H1 (cell line): Measurements from ENCODE around the gene ABI2. TPM values are rescaled to one million over a fixed set of nuclear protein-coding genes. Genes with fewer than 3 reads are reported as not detected.

Experiments
- CTCF ChIA-PET: fragments of 300-600 bp; sonication (Branson Sonifier 250); formaldehyde crosslinking; loops from one replicate; lab custom pipeline; 2021; ENCODE audit not compliant: partially characterized antibody; lab: Charles Lee
- POLR2A ChIA-PET: fragments of 300-600 bp; sonication (Branson Sonifier 250); formaldehyde crosslinking; loops from one replicate; lab custom pipeline; 2021; ENCODE audit warnings: inconsistent platforms; ENCODE audit not compliant: partially characterized antibody; lab: Charles Lee
- DNase-seq, 2 experiments: peaks; one replicate each; pipeline versions ENCODE4 v3.0.0 to v3.0.0-alpha.2; 2010 to 2022; ENCODE audit warnings: low spot score in 2 of 2, low read depth in 1 of 2, mixed read lengths in 1 of 2
- FAIRE-seq: peaks from 2 replicates; lab custom pipeline; 2011; peaks lifted over from hg19 to GRCh38; lab: Jason Lieb, UNC
- H2AFZ ChIP-seq: 2 replicates; pipeline ENCODE4 v1.8.1; 2012; ENCODE audit warnings: low read length, inconsistent platforms
- H2AK5ac ChIP-seq: 2 replicates; pipeline ENCODE4 v1.6.1; 2013; ENCODE audit warnings: low read depth, low read length
- H2BK120ac ChIP-seq: replicated peaks from 2 replicates; pipeline ENCODE3; 2013; ENCODE audit warnings: low read depth, low read length, inconsistent platforms
- H2BK12ac ChIP-seq: 2 replicates; pipeline ENCODE4 v1.6.1; 2013; ENCODE audit warnings: low read depth, low read length
- H2BK15ac ChIP-seq: 2 replicates; pipeline ENCODE4 v1.6.1; 2013; ENCODE audit warnings: low read length
- H2BK20ac ChIP-seq: 2 replicates; pipeline ENCODE4 v1.6.1; 2013; ENCODE audit warnings: low read length
- H2BK5ac ChIP-seq: 2 replicates; pipeline ENCODE4 v1.6.1; 2013; ENCODE audit warnings: low read depth, low read length
- H3K14ac ChIP-seq: 2 replicates; pipeline ENCODE4 v1.6.1; 2013; ENCODE audit warnings: inconsistent platforms; ENCODE audit not compliant: insufficient read length
- H3K18ac ChIP-seq: 2 replicates; pipeline ENCODE4 v1.6.1; 2013; ENCODE audit warnings: low read length; ENCODE audit errors: extremely low read depth
- H3K23ac ChIP-seq: 2 replicates; pipeline ENCODE4 v1.6.1; 2013; ENCODE audit warnings: inconsistent platforms; ENCODE audit not compliant: insufficient read length
- H3K23me2 ChIP-seq: 2 replicates; pipeline ENCODE4 v1.6.1; 2013; ENCODE audit warnings: low read depth, low read length
- H3K27ac ChIP-seq: 2 replicates; pipeline ENCODE4 v1.6.1; 2011; ENCODE audit warnings: low read depth, low read length, inconsistent platforms
- H3K27me3 ChIP-seq, 4 experiments: replicated peaks in 1 of 4; 1 replicate in 1 of 4; 2 replicates in 3 of 4; pipeline versions ENCODE4 v1.6.1 to v1.8.1; 2011 to 2013; ENCODE audit warnings: low read length in 3 of 4, mild to moderate bottlenecking in 3 of 4, inconsistent platforms in 2 of 4, mixed read lengths in 2 of 4, moderate library complexity in 1 of 4; ENCODE audit not compliant: control insufficient read depth in 3 of 4, insufficient read depth in 3 of 4; ENCODE audit errors: extremely low read depth in 1 of 4
- H3K36me3 ChIP-seq, 4 experiments: 2 replicates each; pipeline versions ENCODE4 v1.6.1 to v1.8.1; 2011 to 2013; ENCODE audit warnings: mild to moderate bottlenecking in 4 of 4, low read length in 3 of 4, moderate library complexity in 2 of 4, control low read depth in 1 of 4, inconsistent platforms in 1 of 4; ENCODE audit not compliant: insufficient read depth in 4 of 4, control insufficient read depth in 2 of 4
- H3K4ac ChIP-seq: replicated peaks from 2 replicates; pipeline ENCODE3; 2013; ENCODE audit warnings: low read length, low read depth, mixed read lengths, inconsistent platforms; ENCODE audit not compliant: insufficient read length
- H3K4me1 ChIP-seq, 4 experiments: replicated peaks in 1 of 4; 1 replicate in 1 of 4; 2 replicates in 3 of 4; pipeline versions ENCODE4 v1.6.1 to v1.8.1; 2011 to 2013; ENCODE audit warnings: low read length in 3 of 4, inconsistent platforms in 2 of 4, mixed read lengths in 1 of 4; ENCODE audit not compliant: insufficient read depth in 4 of 4, control insufficient read depth in 3 of 4
- H3K4me2 ChIP-seq, 2 experiments: 2 replicates each; pipeline versions ENCODE4 v1.6.1 to v1.8.1; 2011 to 2013; ENCODE audit warnings: low read depth in 2 of 2, low read length in 2 of 2, control low read depth in 1 of 2, inconsistent platforms in 1 of 2, mild to moderate bottlenecking in 1 of 2; ENCODE audit not compliant: insufficient read depth in 1 of 2
- H3K4me3 ChIP-seq, 4 experiments: fragments of 200-600, 300-600 bp in 1 of 4; sonication (generic), shearing (Covaris generic), sonication (Bioruptor Twin) in 1 of 4; 2 replicates each; pipeline versions ENCODE4 v1.5.1 to v1.8.1; 2011 to 2016; ENCODE audit warnings: low read length in 4 of 4, low read depth in 3 of 4, control low read depth in 2 of 4, inconsistent platforms in 2 of 4, mild to moderate bottlenecking in 2 of 4, mixed read lengths in 1 of 4, moderate library complexity in 1 of 4; ENCODE audit not compliant: insufficient read depth in 2 of 4; ENCODE audit errors: extremely low read depth in 1 of 4
- H3K56ac ChIP-seq: replicated peaks from 2 replicates; pipeline ENCODE3; 2013; ENCODE audit warnings: low read depth, mild to moderate bottlenecking, mixed read lengths, low read length, inconsistent platforms; ENCODE audit not compliant: insufficient read length
- H3K79me1 ChIP-seq: 2 replicates; pipeline ENCODE4 v1.6.1; 2013; ENCODE audit warnings: low read depth, low read length, control low read depth
- H3K79me2 ChIP-seq, 2 experiments: 2 replicates each; pipeline versions ENCODE4 v1.6.1 to v1.8.1; 2012 to 2013; ENCODE audit warnings: low read length in 2 of 2, mild to moderate bottlenecking in 2 of 2, inconsistent platforms in 1 of 2; ENCODE audit not compliant: insufficient read depth in 2 of 2, control insufficient read depth in 1 of 2
- H3K9ac ChIP-seq, 4 experiments: replicated peaks in 1 of 4; 1 replicate in 1 of 4; 2 replicates in 3 of 4; pipeline versions ENCODE4 v1.6.1 to v1.8.1; 2011 to 2013; ENCODE audit warnings: low read depth in 3 of 4, low read length in 3 of 4, control low read depth in 2 of 4, mild to moderate bottlenecking in 2 of 4, moderate library complexity in 2 of 4, inconsistent platforms in 1 of 4; ENCODE audit errors: extremely low read depth in 1 of 4
- H3K9me3 ChIP-seq, 2 experiments: 2 replicates each; pipeline versions ENCODE4 v1.6.1 to v1.8.1; 2012 to 2013; ENCODE audit warnings: mild to moderate bottlenecking in 2 of 2, moderate library complexity in 2 of 2, control low read depth in 1 of 2, inconsistent platforms in 1 of 2, low read depth in 1 of 2, low read length in 1 of 2, mixed read lengths in 1 of 2; ENCODE audit not compliant: insufficient read depth in 2 of 2
- H4K20me1 ChIP-seq, 2 experiments: replicated peaks in 1 of 2; 2 replicates each; pipeline versions ENCODE3 to v1.8.1; 2011 to 2013; ENCODE audit warnings: inconsistent platforms in 2 of 2, low read length in 2 of 2, mild to moderate bottlenecking in 1 of 2; ENCODE audit not compliant: insufficient read depth in 2 of 2, control insufficient read depth in 1 of 2
- H4K5ac ChIP-seq: 2 replicates; pipeline ENCODE4 v1.6.1; 2013; ENCODE audit warnings: low read length, low read depth, mixed read lengths, inconsistent platforms; ENCODE audit not compliant: insufficient read length
- H4K8ac ChIP-seq: 2 replicates; pipeline ENCODE4 v1.8.0; 2013; ENCODE audit warnings: mild to moderate bottlenecking, moderate library complexity, low read length, inconsistent platforms; ENCODE audit not compliant: insufficient read depth; ENCODE audit errors: extremely low read depth
- H4K91ac ChIP-seq: replicated peaks from 2 replicates; pipeline ENCODE3; 2013; ENCODE audit warnings: low read length, mixed read lengths, inconsistent platforms; ENCODE audit not compliant: insufficient read length
- ATF2 ChIP-seq: IDR thresholded peaks from 2 replicates; pipeline ENCODE4 v1.6.1; 2012; ENCODE audit warnings: low read length, inconsistent platforms
- KDM1A ChIP-seq: fragments of 200-600, 300-600 bp; sonication (generic); IDR thresholded peaks from 2 replicates; pipeline ENCODE4 v1.7.1; 2016; ENCODE audit warnings: mild to moderate bottlenecking, low read length, borderline replicate concordance
- POU5F1 ChIP-seq: IDR thresholded peaks from 2 replicates; pipeline ENCODE4 v1.6.1; 2011; ENCODE audit warnings: low read depth, mild to moderate bottlenecking, low read length, moderate library complexity
- RNF2 ChIP-seq: fragments of 200-900, 300-1000 bp; sonication (generic); IDR thresholded peaks from 2 replicates; pipeline ENCODE4 v1.7.1; 2016; ENCODE audit warnings: borderline replicate concordance, low read depth, mild to moderate bottlenecking, antibody characterized with exemption, low read length; ENCODE audit not compliant: poor library complexity, severe bottlenecking; ENCODE audit errors: missing control alignments
- SP1 ChIP-seq: IDR thresholded peaks from 2 replicates; pipeline ENCODE4 v1.6.1; 2011; ENCODE audit warnings: low read depth, low read length
- TAF1 ChIP-seq: IDR thresholded peaks from 2 replicates; pipeline ENCODE4 v1.6.1; 2011; ENCODE audit warnings: mild to moderate bottlenecking, low read depth, low read length
- WGBS, 2 experiments: shearing (Covaris generic) in 1 of 2; methylation state at CpG; one replicate each; pipeline versions ENCODE4 v1.1.6 to v1.1.7; 2013 to 2015; ENCODE audit warnings: low lambda C conversion rate in 2 of 2, mixed read lengths in 2 of 2, inconsistent platforms in 1 of 2, low coverage in 1 of 2, missing lambda C conversion rate in 1 of 2; ENCODE audit not compliant: insufficient replicate concordance in 2 of 2, insufficient coverage in 1 of 2, insufficient read length in 1 of 2; ENCODE audit errors: extremely low coverage in 1 of 2, missing lambda C conversion rate in 1 of 2; 5-methylcytosine and 5-hydroxymethylcytosine counted together
- polyA plus RNA-seq, 7 experiments: library from polyadenylated mRNA; depleted of rRNA in 3 of 7; stranded (reverse) in 5 of 7; unstranded in 2 of 7; fragments of >200 nt in 5 of 7; fragments of 200-250 nt in 2 of 7; gene quantifications; 1 replicate in 5 of 7; 2 replicates in 1 of 7; 4 replicates in 1 of 7; pipeline versions ENCODE4 v1.2.1 to v1.2.3, GENCODE V29; 2011 to 2013; ENCODE audit warnings: missing spikeins in 2 of 7, mixed read lengths in 2 of 7
- total RNA-seq: library from RNA; stranded (reverse); fragmentation: NEBNext Ultra II Directional; extraction: Animal tissue kit (Norgen Biotek cat#: 25700); gene quantifications from 2 replicates; pipeline ENCODE4 v1.2.1, GENCODE V29; 2021

Gene ABI2
- total and polyA plus RNA-seq, 2 of the 8 experiments (the other 6 are each of a cell fraction or from before 2014, with no cell fraction given), result 62.3 to 118 TPM

DNA sequence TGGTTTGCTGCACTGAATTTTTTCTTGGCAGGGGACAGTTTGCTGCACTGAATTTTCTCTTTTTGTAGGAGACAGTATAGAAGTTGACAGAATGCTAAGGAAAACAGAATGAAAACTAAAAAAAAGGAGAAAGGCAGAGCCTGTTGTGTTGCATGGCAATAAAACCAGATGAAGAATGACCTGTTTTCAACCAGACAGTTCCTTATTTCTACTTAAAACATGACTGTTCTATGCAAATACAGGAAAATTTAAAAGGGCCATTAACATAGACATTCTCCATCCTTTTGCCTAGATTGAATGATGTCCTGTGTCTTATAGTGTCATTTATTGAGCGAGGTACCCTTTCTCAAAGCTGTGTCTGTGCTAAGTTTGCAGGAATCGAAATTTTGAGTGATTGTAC is 33.3 kb downstream of the ABI2 start:
- H3K79me2 ChIP-seq, result peaks cover 0 to 80% of the 10 kb centered on the region in 2 experiments; a peak in 3 of 4 replicates
- no peak overlapping the region for H4K8ac ChIP-seq
- H2BK5ac ChIP-seq, result no peak overlapping the region
- H3K4ac ChIP-seq, result no peak overlapping the region
- H3K23me2 ChIP-seq, result no peaks in the 10 kb centered on the region
- no peak overlapping the region for H3K27ac ChIP-seq
- no peak for DNase-seq
- H3K18ac ChIP-seq, result no peak overlapping the region
- WGBS, 2 experiments, result 95% methylated on average over 2 of the region's 2 CpGs; no CpG with 5 or more reads in 1 of the 2 experiments
- H4K5ac ChIP-seq, result no peak overlapping the region
- H3K79me1 ChIP-seq, result peaks cover 2% of the 10 kb centered on the region; the same call in 1 of the 2 replicates
- no peak for FAIRE-seq
- no peak overlapping the region for H3K4me2 ChIP-seq
- H2BK12ac ChIP-seq, result no peak overlapping the region
- peaks cover 0 to 3% (median 1%) of the 10 kb centered on the region in 4 experiments; a peak in 3 of 8 replicates for H3K36me3 ChIP-seq
- peaks cover 0 to 2% (median 0%) of the 10 kb centered on the region in 4 experiments; a peak in 1 of 7 replicates for H3K4me1 ChIP-seq
- no peak overlapping the region for H2AK5ac ChIP-seq
- H3K27me3 ChIP-seq, result no peaks in the 10 kb centered on the region
- CTCF ChIA-PET, result no interaction called here
- no peak overlapping the region for H3K56ac ChIP-seq
- H3K9ac ChIP-seq, result no peak overlapping the region
- no peak overlapping the region for H2BK20ac ChIP-seq
- H3K23ac ChIP-seq, result no peak overlapping the region
- POLR2A ChIA-PET, result interaction anchor here (0.6 to 0.8 kb wide), 2 partner anchors 13 to 20 kb away, joined by 3 to 4 read pairs; no protein-coding TSS in a partner anchor
- H3K14ac ChIP-seq, result no peak overlapping the region
- no peak overlapping the region for H2BK120ac ChIP-seq
- no peaks in the 10 kb centered on the region for H3K9me3 ChIP-seq
- H3K4me3 ChIP-seq, result no peak overlapping the region
- peaks cover 6% of the 10 kb centered on the region in 2 experiments for H4K20me1 ChIP-seq
- no peak overlapping the region for H2BK15ac ChIP-seq
- no peak overlapping the region for H4K91ac ChIP-seq
- H2AFZ ChIP-seq, result no peak overlapping the region
- no peak for TF ChIP-seq RNF2
- TF ChIP-seq POU5F1, result no peak
- TF ChIP-seq KDM1A, result no peak
- no peak for TF ChIP-seq TAF1
- TF ChIP-seq SP1, result no peak
- no peak for TF ChIP-seq ATF2
